Measurements from ENCODE around the gene RAE1.

The RAE1 gene

GRCh38 chr20:57387945-57388371 lies 36.9 kb downstream of the RAE1 start:
- DNase-seq (ENCODE audit: low read depth, low spot score), result no peak

- no peak for DNase-seq (ENCODE audit: low read depth, low spot score)
These were observed 38.1 kb downstream of the RAE1 start for GRCh38 chr20:57388953-57389694.

- no peak for DNase-seq (ENCODE audit: low read depth, low spot score)
These were observed 38.9 kb downstream of the RAE1 start for GRCh38 chr20:57389695-57390603.

GRCh38 chr20:57390604-57391438 lies 39.8 kb downstream of the RAE1 start, which contains the start of gene RBM38:
RBM38 (plus strand) TSS chr20:57391396; CDS start chr20:57391582, 186 bp downstream.
- DNase-seq (ENCODE audit: low read depth, low spot score), result peak; percentile 63

- DNase-seq (ENCODE audit: low read depth, low spot score), result no peak
These were observed 40.6 kb downstream of the RAE1 start for GRCh38 chr20:57391439-57392301.

GRCh38 chr20:57392512-57393271 lies 41.6 kb downstream of the RAE1 start:
- peak; percentile 60 for DNase-seq (ENCODE audit: low read depth, low spot score)

- DNase-seq (ENCODE audit: low read depth, low spot score), result no peak
These were observed 42.5 kb downstream of the RAE1 start for GRCh38 chr20:57393321-57394120.

GRCh38 chr20:57394121-57395082 lies 43.3 kb downstream of the RAE1 start:
- no peak for DNase-seq (ENCODE audit: low read depth, low spot score)

- DNase-seq (ENCODE audit: low read depth, low spot score), result no peak
These were observed 44.3 kb downstream of the RAE1 start for GRCh38 chr20:57395111-57395966.

GRCh38 chr20:57396212-57396983 lies 45.3 kb downstream of the RAE1 start:
- DNase-seq (ENCODE audit: low read depth, low spot score), result no peak

GRCh38 chr20:57396984-57397692 lies 46.1 kb downstream of the RAE1 start:
- no peak for DNase-seq (ENCODE audit: low read depth, low spot score)

- DNase-seq (ENCODE audit: low read depth, low spot score), result no peak
These were observed 46.6 kb downstream of the RAE1 start for GRCh38 chr20:57397693-57398108.

GRCh38 chr20:57398231-57398821 lies 47.3 kb downstream of the RAE1 start:
- DNase-seq (ENCODE audit: low read depth, low spot score), result peak; percentile 81

- no peak for DNase-seq (ENCODE audit: low read depth, low spot score)
These were observed 48.0 kb downstream of the RAE1 start for GRCh38 chr20:57398901-57399535.
